H9 (cell line): ENCODE results near the gene PLEKHA4. TPM values are rescaled to one million over a fixed set of nuclear protein-coding genes. Genes with fewer than 3 reads are reported as not detected.

ENCODE experiments used
- DNase-seq: peaks from one replicate; pipeline ENCODE4 v3.0.0-alpha.2; 2017
- H2AFZ ChIP-seq: one replicate; pipeline ENCODE4 v1.6.1; 2013; ENCODE audit warnings: mild to moderate bottlenecking, low read length, control low read depth, moderate library complexity
- H2AK5ac ChIP-seq: 2 replicates; pipeline ENCODE4 v1.6.1; 2013; ENCODE audit warnings: low read length, control low read depth, mixed read lengths; ENCODE audit not compliant: insufficient read length
- H2BK120ac ChIP-seq: one replicate; pipeline ENCODE4 v1.6.1; 2013; ENCODE audit warnings: low read depth, mild to moderate bottlenecking, low read length, control low read depth, inconsistent platforms; ENCODE audit not compliant: poor library complexity, severe bottlenecking
- H2BK12ac ChIP-seq: 2 replicates; pipeline ENCODE4 v1.6.1; 2013; ENCODE audit warnings: low read length, control low read depth, mixed read lengths, low read depth; ENCODE audit not compliant: insufficient read length
- H2BK15ac ChIP-seq: 2 replicates; pipeline ENCODE4 v1.6.1; 2013; ENCODE audit warnings: low read depth, low read length, control low read depth
- H2BK20ac ChIP-seq: one replicate; pipeline ENCODE4 v1.6.1; 2013; ENCODE audit warnings: low read depth, mild to moderate bottlenecking, low read length, control low read depth, inconsistent platforms; ENCODE audit not compliant: poor library complexity, severe bottlenecking
- H2BK5ac ChIP-seq: 2 replicates; pipeline ENCODE4 v1.6.1; 2013; ENCODE audit warnings: low read length, control low read depth, mixed read lengths; ENCODE audit not compliant: insufficient read length
- H3K14ac ChIP-seq: 2 replicates; pipeline ENCODE4 v1.6.1; 2013; ENCODE audit warnings: low read length, control low read depth; ENCODE audit not compliant: insufficient read depth
- H3K18ac ChIP-seq: 2 replicates; pipeline ENCODE4 v1.6.1; 2013; ENCODE audit warnings: low read depth, mild to moderate bottlenecking, mixed read lengths, low read length, control low read depth; ENCODE audit not compliant: insufficient read length
- H3K23ac ChIP-seq: 2 replicates; pipeline ENCODE4 v1.6.1; 2013; ENCODE audit warnings: low read length, control low read depth, mixed read lengths, low read depth; ENCODE audit not compliant: insufficient read length
- H3K23me2 ChIP-seq: 2 replicates; pipeline ENCODE4 v1.6.1; 2013; ENCODE audit warnings: low read depth, mild to moderate bottlenecking, mixed read lengths, low read length, control low read depth; ENCODE audit not compliant: insufficient read length, poor library complexity, severe bottlenecking
- H3K27ac ChIP-seq: 2 replicates; pipeline ENCODE4 v1.5.1; 2013; ENCODE audit warnings: low read length, control low read depth, mixed read lengths, low read depth; ENCODE audit not compliant: insufficient read length
- H3K27me3 ChIP-seq: 2 replicates; pipeline ENCODE4 v1.6.1; 2013; ENCODE audit warnings: low read length, control low read depth, inconsistent platforms; ENCODE audit not compliant: insufficient read depth
- H3K4ac ChIP-seq: 2 replicates; pipeline ENCODE4 v1.6.1; 2013; ENCODE audit warnings: low read depth, mild to moderate bottlenecking, control low read depth, inconsistent platforms, low read length, moderate library complexity
- H3K4me1 ChIP-seq: 2 replicates; pipeline ENCODE4 v1.6.1; 2013; ENCODE audit warnings: low read length, control low read depth, inconsistent platforms; ENCODE audit not compliant: insufficient read depth
- H3K4me2 ChIP-seq: 2 replicates; pipeline ENCODE4 v1.6.1; 2013; ENCODE audit warnings: low read length, control low read depth, mixed read lengths; ENCODE audit not compliant: insufficient read length, insufficient read depth
- H3K56ac ChIP-seq: 2 replicates; pipeline ENCODE4 v1.6.1; 2013; ENCODE audit warnings: low read depth, mild to moderate bottlenecking, mixed read lengths, low read length, control low read depth; ENCODE audit not compliant: insufficient read length
- H3K79me1 ChIP-seq: 2 replicates; pipeline ENCODE4 v1.6.1; 2013; ENCODE audit warnings: low read depth, mild to moderate bottlenecking, moderate library complexity, low read length, control low read depth, inconsistent platforms; ENCODE audit not compliant: insufficient read depth, poor library complexity, severe bottlenecking
- H3K79me2 ChIP-seq: 2 replicates; pipeline ENCODE4 v1.6.1; 2013; ENCODE audit warnings: low read length, control low read depth, inconsistent platforms; ENCODE audit not compliant: insufficient read depth
- H3K9ac ChIP-seq: 2 replicates; pipeline ENCODE4 v1.6.1; 2013; ENCODE audit warnings: low read length, control low read depth, mixed read lengths; ENCODE audit not compliant: insufficient read length; ENCODE audit errors: extremely low read depth
- H3K9me3 ChIP-seq: one replicate; pipeline ENCODE4 v1.6.1; 2013; ENCODE audit warnings: low read depth, low read length, inconsistent platforms; ENCODE audit not compliant: control insufficient read depth
- H3T11ph ChIP-seq: one replicate; pipeline ENCODE4 v1.6.1; 2013; ENCODE audit warnings: mild to moderate bottlenecking, low read length, control low read depth, inconsistent platforms
- H4K20me1 ChIP-seq: one replicate; pipeline ENCODE4 v1.6.1; 2013; ENCODE audit not compliant: control insufficient read depth, insufficient read length, insufficient read depth
- H4K5ac ChIP-seq: 2 replicates; pipeline ENCODE4 v1.6.1; 2013; ENCODE audit warnings: low read depth, mild to moderate bottlenecking, mixed read lengths, low read length, control low read depth; ENCODE audit not compliant: insufficient read length
- H4K8ac ChIP-seq: replicated peaks from 2 replicates; pipeline ENCODE4 v1.6.1; 2013; ENCODE audit warnings: low read length, control low read depth, mixed read lengths, low read depth; ENCODE audit not compliant: insufficient read length
- H4K91ac ChIP-seq: 2 replicates; pipeline ENCODE4 v1.6.1; 2013; ENCODE audit warnings: low read depth, mild to moderate bottlenecking, moderate library complexity, mixed read lengths, low read length, control low read depth; ENCODE audit not compliant: insufficient read length
- H3K27ac Mint-ChIP-seq, 3 experiments: 2 replicates in 2 of 3; 3 replicates in 1 of 3; pipeline ENCODE4 v1.8.0; 2020 to 2021; ENCODE audit warnings: mixed read lengths in 3 of 3, mild to moderate bottlenecking in 1 of 3, moderate library complexity in 1 of 3
- H3K27me3 Mint-ChIP-seq: 2 replicates; pipeline ENCODE4 v1.8.0; 2021; ENCODE audit warnings: low read depth, mild to moderate bottlenecking, moderate library complexity, mixed read lengths
- H3K36me3 Mint-ChIP-seq, 3 experiments: 2 replicates in 2 of 3; 3 replicates in 1 of 3; pipeline ENCODE4 v1.8.0; 2020 to 2021; ENCODE audit warnings: low read depth in 3 of 3, mixed read lengths in 3 of 3; ENCODE audit not compliant: insufficient read depth in 1 of 3
- H3K4me1 Mint-ChIP-seq, 2 experiments: 2 replicates each; pipeline ENCODE4 v1.8.0; 2020; ENCODE audit warnings: mixed read lengths in 2 of 2
- H3K4me3 Mint-ChIP-seq, 2 experiments: 2 replicates in 1 of 2; 3 replicates in 1 of 2; pipeline ENCODE4 v1.8.0; 2020 to 2021; ENCODE audit warnings: mild to moderate bottlenecking in 2 of 2, mixed read lengths in 2 of 2, moderate library complexity in 1 of 2
- H3K9me3 Mint-ChIP-seq, 2 experiments: 2 replicates in 1 of 2; 3 replicates in 1 of 2; pipeline ENCODE4 v1.8.0; 2020; ENCODE audit warnings: mild to moderate bottlenecking in 2 of 2, mixed read lengths in 2 of 2, moderate library complexity in 1 of 2
- WGBS: extraction: QIAGEN DNeasy Blood & Tissue Kit; methylation state at CpG from one replicate; pipeline ENCODE4 v1.1.7; 2013; ENCODE audit warnings: missing lambda C conversion rate, low lambda C conversion rate, mixed read lengths; ENCODE audit not compliant: insufficient read length; ENCODE audit errors: extremely low coverage; 5-methylcytosine and 5-hydroxymethylcytosine counted together
- total RNA-seq: library from RNA; stranded (reverse); gene quantifications from 2 replicates; pipeline ENCODE4 v1.2.1, GENCODE V29; 2021
- TF ChIP-seq, protein P1 (sequence below): fragments of 200-600 bp; sonication (generic); conservative IDR thresholded peaks from 3 replicates; pipeline ENCODE4 v1.8.0; 2021; ENCODE audit warnings: antibody characterized with exemption, mild to moderate bottlenecking

PLEKHA4 gene
- total RNA-seq, 1 experiment from 2014 or later = 15.3 TPM

DNA sequence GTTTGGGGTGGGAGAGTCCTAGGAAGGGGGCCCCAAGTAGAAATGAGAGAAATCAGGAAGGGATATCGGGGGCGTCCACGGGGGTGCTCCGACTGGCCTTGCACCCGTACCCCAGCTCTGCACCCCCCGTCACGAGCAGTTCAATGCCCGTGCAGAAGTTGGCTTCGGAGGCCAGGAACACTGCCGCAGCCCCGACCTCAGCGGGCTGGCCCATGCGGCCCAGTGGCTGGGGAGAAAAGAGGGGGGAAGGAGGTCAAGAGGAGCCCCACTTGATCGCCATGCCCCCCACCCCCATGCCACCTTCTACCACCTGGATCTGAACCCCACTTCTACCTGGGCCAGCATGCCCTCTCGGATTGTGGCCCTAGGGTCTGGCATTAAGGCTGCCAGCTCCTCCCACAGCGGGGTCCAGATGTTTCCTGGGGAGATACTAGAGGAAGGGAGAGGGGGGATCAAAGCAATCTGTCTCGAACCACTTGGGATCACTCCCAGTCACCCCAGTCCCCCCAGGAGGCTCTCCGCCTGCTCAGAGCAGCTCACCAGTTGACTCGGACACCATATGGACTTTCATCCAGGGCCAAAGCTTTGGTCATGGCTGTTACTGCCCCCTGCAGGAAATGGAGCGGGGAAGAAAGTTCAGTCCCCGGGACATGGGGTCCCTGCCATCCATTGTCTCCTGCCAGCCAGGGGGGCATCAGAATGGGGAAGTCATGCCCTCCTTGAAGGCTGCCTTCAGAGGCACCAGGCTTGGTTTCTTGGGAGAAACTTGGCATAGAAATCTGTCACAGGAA, 55.1 kb downstream of the PLEKHA4 start:
- Histone ChIP-seq H2BK15ac (no peak overlapping the region), H3K4ac (no peak overlapping the region), H2BK12ac (no peak overlapping the region), H3K27ac (no peak overlapping the region), H3K56ac (no peak overlapping the region), H2BK20ac (no peak overlapping the region), H4K8ac (no peak overlapping the region), H3K23me2 (peaks cover 7% of the 10 kb centered on the region), H2BK5ac (no peak overlapping the region), H3K79me1 (no peaks in the 10 kb centered on the region), H3K23ac (no peak overlapping the region), H3K79me2 (no peaks in the 10 kb centered on the region), H3K4me1 (no peaks in the 10 kb centered on the region), H3K4me2 (no peak overlapping the region), H3K14ac (no peak overlapping the region), H3K9ac (no peak overlapping the region), H3K18ac (no peak overlapping the region), H3K27me3 (no peaks in the 10 kb centered on the region; the same call in 1 of the 2 replicates), H4K5ac (no peak overlapping the region), H2AFZ (no peak overlapping the region), H3K9me3 (no peaks in the 10 kb centered on the region), H4K91ac (no peak overlapping the region), H2AK5ac (no peak overlapping the region), H4K20me1 (no peaks in the 10 kb centered on the region), H3T11ph (no peak overlapping the region), H2BK120ac (no peak overlapping the region)
- Mint-ChIP-seq H3K9me3 (no peaks in the 10 kb centered on the region; a peak in 1 of 5 replicates), H3K4me1 (peaks cover 21 to 32% of the 10 kb centered on the region in 2 experiments), H3K27ac (peak overlapping the region in 2 of 3 experiments; percentile 68 to 88; a peak in 3 of 7 replicates), H3K27me3 (peaks cover 23% of the 10 kb centered on the region), H3K36me3 (no peaks in the 10 kb centered on the region), H3K4me3 (peak overlapping the region in 1 of 2 experiments; percentile 17; a peak in 2 of 5 replicates)
- TF ChIP-seq, protein P1, sequence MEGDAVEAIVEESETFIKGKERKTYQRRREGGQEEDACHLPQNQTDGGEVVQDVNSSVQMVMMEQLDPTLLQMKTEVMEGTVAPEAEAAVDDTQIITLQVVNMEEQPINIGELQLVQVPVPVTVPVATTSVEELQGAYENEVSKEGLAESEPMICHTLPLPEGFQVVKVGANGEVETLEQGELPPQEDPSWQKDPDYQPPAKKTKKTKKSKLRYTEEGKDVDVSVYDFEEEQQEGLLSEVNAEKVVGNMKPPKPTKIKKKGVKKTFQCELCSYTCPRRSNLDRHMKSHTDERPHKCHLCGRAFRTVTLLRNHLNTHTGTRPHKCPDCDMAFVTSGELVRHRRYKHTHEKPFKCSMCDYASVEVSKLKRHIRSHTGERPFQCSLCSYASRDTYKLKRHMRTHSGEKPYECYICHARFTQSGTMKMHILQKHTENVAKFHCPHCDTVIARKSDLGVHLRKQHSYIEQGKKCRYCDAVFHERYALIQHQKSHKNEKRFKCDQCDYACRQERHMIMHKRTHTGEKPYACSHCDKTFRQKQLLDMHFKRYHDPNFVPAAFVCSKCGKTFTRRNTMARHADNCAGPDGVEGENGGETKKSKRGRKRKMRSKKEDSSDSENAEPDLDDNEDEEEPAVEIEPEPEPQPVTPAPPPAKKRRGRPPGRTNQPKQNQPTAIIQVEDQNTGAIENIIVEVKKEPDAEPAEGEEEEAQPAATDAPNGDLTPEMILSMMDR = peak; percentile 65
- WGBS = no CpG with 5 or more reads among the region's 21 CpGs
- DNase-seq = peak; percentile 59
